Naive B cell (primary cell): Measurements from ENCODE around the gene IL2RA. TPM values are rescaled to one million over a fixed set of nuclear protein-coding genes. Genes with fewer than 3 reads are reported as not detected.

Source experiments
- ATAC-seq, 2 donors: fragments of 150-1000 bp; cut with Tn5 transposase; 2 replicates each; pipeline ENCODE4 v1.10.0; 2021; ENCODE audit warnings: low read depth in 2 of 2, mild to moderate bottlenecking in 2 of 2, moderate library complexity in 2 of 2
- DNase-seq: peaks from one replicate; pipeline ENCODE4 v3.0.0; 2022
- H3K27ac Mint-ChIP-seq, 6 donors: one replicate each; pipeline ENCODE4 v1.8.0; 2020 to 2022; ENCODE audit warnings: mild to moderate bottlenecking in 6 of 6, mixed read lengths in 6 of 6, moderate library complexity in 5 of 6, inconsistent platforms in 2 of 6
- H3K27me3 Mint-ChIP-seq, 3 donors: one replicate each; pipeline ENCODE4 v1.8.0; 2021 to 2022; ENCODE audit warnings: mixed read lengths in 3 of 3, mild to moderate bottlenecking in 1 of 3
- H3K36me3 Mint-ChIP-seq, 2 donors: one replicate each; pipeline ENCODE4 v1.8.0; 2020 to 2022; ENCODE audit warnings: mixed read lengths in 2 of 2, inconsistent platforms in 1 of 2, mild to moderate bottlenecking in 1 of 2
- H3K4me1 Mint-ChIP-seq, 3 donors: one replicate each; pipeline ENCODE4 v1.8.0; 2020 to 2022; ENCODE audit warnings: mixed read lengths in 3 of 3, inconsistent platforms in 1 of 3, mild to moderate bottlenecking in 1 of 3, moderate library complexity in 1 of 3
- H3K4me3 Mint-ChIP-seq, 8 donors: one replicate each; pipeline ENCODE4 v1.8.0; 2020 to 2022; ENCODE audit warnings: mild to moderate bottlenecking in 8 of 8, mixed read lengths in 8 of 8, moderate library complexity in 8 of 8, inconsistent platforms in 2 of 8
- H3K9me3 Mint-ChIP-seq, 7 donors: one replicate each; pipeline ENCODE4 v1.8.0; 2020 to 2022; ENCODE audit warnings: mixed read lengths in 7 of 7, mild to moderate bottlenecking in 5 of 7, inconsistent platforms in 2 of 7, moderate library complexity in 1 of 7
- polyA plus RNA-seq, 6 donors: library from polyadenylated mRNA; unstranded; fragments of 300-500 nt; fragmentation: Illumina TruSeq; gene quantifications; one replicate each; pipeline ENCODE4 v1.2.3, GENCODE V29; 2021; ENCODE audit warnings: low read depth in 6 of 6

Gene IL2RA
- polyA plus RNA-seq, 6 donors from 2014 or later, result 1.8 to 9.2 (median 4.7) TPM

- Mint-ChIP-seq H3K4me3 (peak overlapping the region in 1 of 8 donors; percentile 64), H3K9me3 (no peaks in the 10 kb centered on the region), H3K36me3 (peaks cover 0 to 9% of the 10 kb centered on the region in 2 donors), H3K27me3 (no peaks in the 10 kb centered on the region), H3K27ac (peak overlapping the region in 3 of 6 donors; percentile 59 to 79 (median 59)), H3K4me1 (peaks cover 61 to 74% (median 70%) of the 10 kb centered on the region in 3 donors)
- no peak for DNase-seq
- ATAC-seq, result no peak
Measured at GRCh38 chr10:6092731-6093130, 30.6 kb upstream of the IL2RA start.

- H3K9me3 Mint-ChIP-seq, result no peaks in the 10 kb centered on the region
- DNase-seq (no peak), ATAC-seq (no peak)
- peaks cover 69 to 85% (median 74%) of the 10 kb centered on the region in 3 donors for H3K4me1 Mint-ChIP-seq
- H3K27me3 Mint-ChIP-seq, result no peaks in the 10 kb centered on the region
- peak overlapping the region in 5 of 8 donors; percentile 14 to 75 (median 47) for H3K4me3 Mint-ChIP-seq
- peak overlapping the region in 1 of 6 donors; percentile 59 for H3K27ac Mint-ChIP-seq
- no peaks in the 10 kb centered on the region for H3K36me3 Mint-ChIP-seq
Measured at GRCh38 chr10:6091630-6092029, 29.5 kb upstream of the IL2RA start.

GRCh38 chr10:6089334-6090219, 27.4 kb upstream of the IL2RA start:
- Mint-ChIP-seq H3K4me1 (peaks cover 64 to 80% (median 76%) of the 10 kb centered on the region in 3 donors), H3K27ac (peak overlapping the region; percentile 13 to 98 (median 88)), H3K9me3 (no peaks in the 10 kb centered on the region), H3K36me3 (no peaks in the 10 kb centered on the region), H3K27me3 (no peaks in the 10 kb centered on the region), H3K4me3 (peak overlapping the region; percentile 87 to 95 (median 94))
- DNase-seq, result peak; percentile 28
- ATAC-seq, result no peak

GRCh38 chr10:6088721-6089333, 26.7 kb upstream of the IL2RA start, which contains the start of gene RBM17:
TSS of gene RBM17 (plus strand) at chr10:6089034. CDS start at chr10:6097066, 8,032 bp downstream.
- peaks cover 60 to 72% (median 68%) of the 10 kb centered on the region in 3 donors for H3K4me1 Mint-ChIP-seq
- H3K27ac Mint-ChIP-seq, result peak within 1 kb of the TSS; percentile 85 to 98 (median 89)
- H3K27me3 Mint-ChIP-seq, result no peaks in the 10 kb centered on the region
- H3K9me3 Mint-ChIP-seq, result no peaks in the 10 kb centered on the region
- peak; percentile 80 to 82 for ATAC-seq
- H3K4me3 Mint-ChIP-seq, result peak within 1 kb of the TSS; percentile 89 to 95 (median 94)
- H3K36me3 Mint-ChIP-seq, result no peaks in the 10 kb centered on the region
- peak; percentile 99 for DNase-seq

GRCh38 chr10:6086375-6087233, 24.4 kb upstream of the IL2RA start:
- peak overlapping the region; percentile 90 to 99 (median 95) for H3K27ac Mint-ChIP-seq
- H3K27me3 Mint-ChIP-seq, result no peaks in the 10 kb centered on the region
- H3K36me3 Mint-ChIP-seq, result no peaks in the 10 kb centered on the region
- no peaks in the 10 kb centered on the region for H3K9me3 Mint-ChIP-seq
- peak; percentile 61 to 65 for ATAC-seq
- DNase-seq, result peak; percentile 82
- peak overlapping the region; percentile 25 to 89 (median 81) for H3K4me3 Mint-ChIP-seq
- peaks cover 48 to 56% (median 53%) of the 10 kb centered on the region in 3 donors for H3K4me1 Mint-ChIP-seq

DNA sequence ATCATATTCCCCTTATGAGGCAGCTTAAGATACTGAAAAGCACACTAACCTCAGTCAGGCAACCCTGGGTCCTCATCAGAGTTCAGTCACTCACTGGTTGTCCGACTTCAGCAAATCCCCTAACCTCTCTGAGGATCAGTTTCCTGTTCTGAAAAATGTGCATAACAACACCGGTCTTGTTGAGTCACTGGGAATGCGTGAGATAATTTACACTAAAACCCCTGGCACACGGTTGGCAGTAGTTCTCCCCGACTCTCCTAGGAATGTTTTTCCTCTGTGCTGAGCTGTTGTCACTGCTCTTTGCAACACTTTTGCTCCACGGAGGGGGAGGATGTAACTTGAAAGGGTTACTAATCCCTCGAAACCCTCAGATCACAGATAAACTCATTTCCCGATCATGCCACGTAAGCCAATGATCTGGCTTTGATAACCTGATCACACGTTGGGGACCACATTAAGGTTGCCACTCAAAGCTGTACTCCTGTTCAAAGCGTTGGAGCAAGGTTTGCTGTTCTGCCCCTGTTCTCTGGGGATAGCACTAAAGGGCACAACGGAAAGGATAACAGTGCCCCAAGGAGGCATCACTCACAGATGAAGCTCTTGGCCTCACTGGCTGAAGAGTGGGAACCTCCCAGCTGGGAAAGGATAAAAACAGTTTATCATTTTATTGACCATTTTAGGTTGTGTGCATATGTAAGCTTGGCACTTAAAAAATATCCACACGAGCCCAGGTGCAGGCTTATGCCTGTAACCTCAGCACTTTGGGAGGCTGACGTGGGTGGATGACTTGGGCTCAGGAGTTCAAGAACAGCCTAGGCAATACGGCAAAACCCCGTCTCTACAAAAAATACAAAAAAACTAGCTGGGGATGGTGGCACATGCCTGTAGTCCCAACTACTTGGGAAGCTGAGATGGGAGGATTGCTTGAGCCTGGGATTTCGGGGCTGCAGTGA, 21.6 kb upstream of the IL2RA start:
- Mint-ChIP-seq H3K4me1 (peaks cover 30 to 34% (median 33%) of the 10 kb centered on the region in 3 donors), H3K27ac (peak overlapping the region in 1 of 6 donors; percentile 41), H3K36me3 (no peaks in the 10 kb centered on the region), H3K9me3 (no peaks in the 10 kb centered on the region), H3K4me3 (no peak overlapping the region), H3K27me3 (no peaks in the 10 kb centered on the region)
- ATAC-seq (no peak), DNase-seq (no peak)

DNA sequence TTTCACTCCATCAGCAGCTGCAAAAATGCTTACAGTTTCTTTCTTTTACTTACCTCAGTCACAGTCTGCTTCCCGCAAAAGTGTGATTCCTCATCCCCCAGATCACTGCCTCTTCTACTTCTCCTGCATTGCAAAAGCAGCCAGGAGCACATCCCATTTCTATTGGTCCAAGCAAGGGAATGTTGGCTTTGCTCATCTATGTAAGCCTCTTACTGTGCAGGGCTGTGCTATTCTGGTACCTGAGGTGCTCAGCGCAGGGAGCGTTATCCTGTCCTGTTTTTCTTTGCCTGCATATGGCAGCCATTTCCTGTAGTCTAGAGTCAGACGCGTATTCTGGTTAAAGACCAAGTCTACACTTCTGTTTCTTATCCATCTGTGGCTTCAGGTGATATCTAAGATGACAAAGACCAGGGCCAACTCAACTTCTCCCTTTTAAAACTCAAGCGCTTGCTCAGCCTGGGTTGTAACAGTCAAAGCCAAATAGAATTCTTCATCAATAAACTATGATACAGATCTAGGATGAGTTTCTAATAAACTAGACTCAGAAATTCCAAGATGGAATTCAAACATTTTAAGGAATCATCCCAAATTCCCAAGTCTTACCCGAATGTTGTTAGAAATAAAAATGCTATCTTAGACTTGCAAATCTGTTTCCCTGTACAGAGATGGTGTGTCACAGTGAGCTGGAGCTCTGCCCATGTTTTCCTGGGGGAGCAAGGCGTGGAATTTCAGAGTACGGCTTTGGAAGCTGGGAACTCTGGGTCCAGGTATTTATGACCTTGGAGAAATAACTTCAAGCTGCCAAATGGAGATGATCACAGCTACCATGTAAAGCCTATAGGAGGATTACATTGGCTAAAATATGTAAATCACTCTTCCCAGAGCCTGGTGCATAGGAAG, 20.6 kb upstream of the IL2RA start:
- no peaks in the 10 kb centered on the region for H3K9me3 Mint-ChIP-seq
- peak overlapping the region in 2 of 6 donors; percentile 42 to 55 for H3K27ac Mint-ChIP-seq
- no peak for DNase-seq
- no peaks in the 10 kb centered on the region for H3K36me3 Mint-ChIP-seq
- H3K4me3 Mint-ChIP-seq, result no peak overlapping the region
- no peaks in the 10 kb centered on the region for H3K27me3 Mint-ChIP-seq
- H3K4me1 Mint-ChIP-seq, result peaks cover 22 to 24% (median 23%) of the 10 kb centered on the region in 3 donors
- ATAC-seq, result no peak

GRCh38 chr10:6080417-6080973, 18.3 kb upstream of the IL2RA start:
- H3K36me3 Mint-ChIP-seq, result no peaks in the 10 kb centered on the region
- H3K4me3 Mint-ChIP-seq, result no peak overlapping the region
- DNase-seq (no peak), ATAC-seq (no peak)
- peaks cover 3 to 6% (median 4%) of the 10 kb centered on the region in 3 donors for H3K4me1 Mint-ChIP-seq
- H3K27me3 Mint-ChIP-seq, result no peaks in the 10 kb centered on the region
- H3K27ac Mint-ChIP-seq, result peak overlapping the region in 1 of 6 donors; percentile 22
- no peaks in the 10 kb centered on the region for H3K9me3 Mint-ChIP-seq

GRCh38 chr10:6079044-6079443, 16.9 kb upstream of the IL2RA start:
- no peaks in the 10 kb centered on the region for H3K36me3 Mint-ChIP-seq
- no peak overlapping the region for H3K4me3 Mint-ChIP-seq
- ATAC-seq, result no peak
- H3K27me3 Mint-ChIP-seq, result no peaks in the 10 kb centered on the region
- DNase-seq, result no peak
- H3K4me1 Mint-ChIP-seq, result peaks cover 0 to 11% (median 2%) of the 10 kb centered on the region in 3 donors
- H3K9me3 Mint-ChIP-seq, result no peaks in the 10 kb centered on the region
- no peak overlapping the region for H3K27ac Mint-ChIP-seq

- H3K9me3 Mint-ChIP-seq, result no peaks in the 10 kb centered on the region
- H3K27me3 Mint-ChIP-seq, result no peaks in the 10 kb centered on the region
- no peak overlapping the region for H3K27ac Mint-ChIP-seq
- ATAC-seq (no peak), DNase-seq (no peak)
- no peaks in the 10 kb centered on the region for H3K36me3 Mint-ChIP-seq
- no peak overlapping the region for H3K4me3 Mint-ChIP-seq
- H3K4me1 Mint-ChIP-seq, result peaks cover 13 to 20% (median 20%) of the 10 kb centered on the region in 3 donors
Measured at GRCh38 chr10:6077071-6077675, 15.0 kb upstream of the IL2RA start.
